ENCODE results near the gene PCSK6.

DNA sequence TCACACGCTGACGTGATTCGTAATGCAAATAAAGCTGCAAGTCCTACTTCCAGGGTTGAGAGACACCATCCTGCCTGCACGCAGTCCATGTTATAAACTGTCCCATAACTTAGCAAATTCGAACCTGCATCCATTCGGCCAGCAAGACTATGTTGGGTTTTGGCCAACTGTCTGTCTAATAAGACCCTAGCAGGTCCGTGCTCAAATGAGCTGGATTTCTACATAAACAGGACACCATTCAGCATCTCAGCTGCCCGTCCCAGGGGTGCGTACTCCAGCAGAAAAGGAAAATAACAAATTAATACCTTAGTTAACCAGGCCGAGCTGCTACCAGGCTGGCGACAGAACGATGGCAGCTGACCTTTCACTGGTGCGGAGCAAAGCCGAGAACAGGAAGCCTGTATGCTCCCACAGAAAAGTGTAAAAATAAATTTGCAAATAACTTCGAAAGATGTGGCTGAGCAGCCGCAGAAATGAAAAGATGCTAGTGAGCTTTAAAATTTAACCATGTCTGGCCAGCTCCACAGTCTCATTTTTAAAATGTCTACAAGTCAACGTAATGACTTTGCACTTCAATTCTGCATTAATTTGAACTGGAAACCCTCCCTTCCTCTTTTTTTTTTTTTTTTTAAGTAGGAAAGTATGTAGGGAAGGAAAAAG, 97.4 kb downstream of the PCSK6 start:
- TF ChIP-seq, protein P1, sequence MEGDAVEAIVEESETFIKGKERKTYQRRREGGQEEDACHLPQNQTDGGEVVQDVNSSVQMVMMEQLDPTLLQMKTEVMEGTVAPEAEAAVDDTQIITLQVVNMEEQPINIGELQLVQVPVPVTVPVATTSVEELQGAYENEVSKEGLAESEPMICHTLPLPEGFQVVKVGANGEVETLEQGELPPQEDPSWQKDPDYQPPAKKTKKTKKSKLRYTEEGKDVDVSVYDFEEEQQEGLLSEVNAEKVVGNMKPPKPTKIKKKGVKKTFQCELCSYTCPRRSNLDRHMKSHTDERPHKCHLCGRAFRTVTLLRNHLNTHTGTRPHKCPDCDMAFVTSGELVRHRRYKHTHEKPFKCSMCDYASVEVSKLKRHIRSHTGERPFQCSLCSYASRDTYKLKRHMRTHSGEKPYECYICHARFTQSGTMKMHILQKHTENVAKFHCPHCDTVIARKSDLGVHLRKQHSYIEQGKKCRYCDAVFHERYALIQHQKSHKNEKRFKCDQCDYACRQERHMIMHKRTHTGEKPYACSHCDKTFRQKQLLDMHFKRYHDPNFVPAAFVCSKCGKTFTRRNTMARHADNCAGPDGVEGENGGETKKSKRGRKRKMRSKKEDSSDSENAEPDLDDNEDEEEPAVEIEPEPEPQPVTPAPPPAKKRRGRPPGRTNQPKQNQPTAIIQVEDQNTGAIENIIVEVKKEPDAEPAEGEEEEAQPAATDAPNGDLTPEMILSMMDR (IDR thresholded peaks at IDR 0.05) = no peak
- no peak for TF ChIP-seq POLR2A (IDR thresholded peaks at IDR 0.05)

All from Peyer's patch (tissue), 4 donors.